GM19328 (cell line): Measurements from ENCODE around the gene CSNK2A1.

Source experiments
- ATAC-seq: cut with Tn5 transposase; IDR thresholded peaks from one replicate; pipeline ENCODE4 v1.9.1; 2021; ENCODE audit warnings: mild to moderate bottlenecking, moderate library complexity; ENCODE audit not compliant: unreplicated experiment

Gene CSNK2A1

DNA sequence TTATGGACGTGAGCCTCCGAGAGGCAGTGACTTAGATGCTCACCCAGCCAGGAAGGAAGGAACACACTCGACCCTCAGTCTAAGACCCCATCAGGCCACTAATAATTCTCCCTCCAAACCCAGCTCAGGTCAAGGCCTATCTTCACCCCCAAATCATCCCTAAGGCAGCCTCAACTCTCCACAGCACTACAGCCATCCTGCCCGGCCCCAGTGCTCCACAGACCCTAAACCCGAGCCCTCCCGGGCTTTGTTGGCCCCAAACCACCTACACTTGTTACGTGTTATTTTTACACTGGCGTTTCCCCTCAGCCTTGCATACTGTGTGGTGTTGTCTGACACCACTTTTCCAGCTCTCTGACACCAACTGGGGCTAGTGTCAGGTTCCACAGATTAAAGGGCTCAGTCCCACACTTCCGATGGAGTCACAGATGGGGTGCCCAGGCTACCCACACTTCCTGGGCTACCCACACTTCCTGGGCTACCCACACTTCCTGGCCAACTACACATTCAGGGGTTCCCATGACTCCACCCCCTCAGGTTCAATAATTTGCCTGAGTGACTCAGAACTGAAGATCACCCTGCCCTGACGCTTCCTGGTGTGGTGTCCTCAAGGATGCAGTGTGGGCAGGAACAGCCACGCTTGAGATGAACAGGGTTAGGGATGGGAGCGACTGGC lies 110.2 kb downstream of the CSNK2A1 start:
- ATAC-seq = peak; percentile 75

DNA sequence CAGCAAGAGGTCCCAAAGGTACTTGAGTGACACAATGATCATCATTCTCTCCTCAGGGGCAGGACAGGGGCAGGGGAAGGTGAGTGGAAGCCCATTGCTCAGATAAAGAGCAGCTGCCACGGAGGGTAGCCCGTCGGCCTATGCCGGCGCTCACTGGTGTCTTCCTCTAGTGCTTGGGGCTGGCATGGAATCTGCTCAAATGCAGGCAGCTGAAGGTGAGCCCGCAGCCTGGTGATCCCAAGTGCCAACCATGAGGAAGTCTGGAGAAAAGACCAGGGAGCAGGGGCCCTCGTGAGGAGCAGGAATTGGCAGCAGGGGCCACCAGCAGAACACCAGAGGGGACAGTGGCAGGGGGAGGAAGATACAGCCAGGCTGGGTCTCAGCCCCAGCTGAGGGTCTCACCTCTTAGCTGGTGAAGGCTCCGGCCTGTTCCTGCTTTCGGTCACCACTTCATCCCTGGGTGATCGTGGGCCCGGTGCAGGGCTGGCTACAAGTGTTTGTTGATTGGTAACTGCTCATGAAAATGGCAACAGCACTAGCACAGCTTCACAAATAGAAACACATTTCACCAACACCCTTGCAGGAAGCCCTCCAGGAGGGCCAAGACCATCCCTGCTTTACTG lies 110.8 kb downstream of the CSNK2A1 start:
- no peak for ATAC-seq

DNA sequence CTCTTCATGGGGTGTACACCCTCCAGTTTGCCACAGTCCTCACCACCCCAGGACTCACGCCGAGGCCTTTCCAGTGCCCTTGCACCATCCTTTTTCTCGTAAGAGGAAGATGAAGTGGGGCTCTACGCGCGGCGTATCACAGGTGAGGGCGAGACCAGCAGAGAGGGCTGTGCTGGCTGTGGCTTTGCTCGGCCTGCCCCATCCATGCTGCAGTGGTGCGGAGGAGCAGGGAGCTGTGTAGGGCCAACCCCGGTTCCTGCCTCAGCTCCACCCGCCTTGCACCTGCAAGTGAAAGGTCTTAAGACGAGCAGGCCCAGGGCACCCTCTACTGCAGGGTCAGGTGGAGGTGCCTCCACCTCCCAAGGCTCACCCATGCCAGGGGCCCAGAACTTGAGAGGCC lies 111.4 kb downstream of the CSNK2A1 start:
- ATAC-seq = no peak

DNA sequence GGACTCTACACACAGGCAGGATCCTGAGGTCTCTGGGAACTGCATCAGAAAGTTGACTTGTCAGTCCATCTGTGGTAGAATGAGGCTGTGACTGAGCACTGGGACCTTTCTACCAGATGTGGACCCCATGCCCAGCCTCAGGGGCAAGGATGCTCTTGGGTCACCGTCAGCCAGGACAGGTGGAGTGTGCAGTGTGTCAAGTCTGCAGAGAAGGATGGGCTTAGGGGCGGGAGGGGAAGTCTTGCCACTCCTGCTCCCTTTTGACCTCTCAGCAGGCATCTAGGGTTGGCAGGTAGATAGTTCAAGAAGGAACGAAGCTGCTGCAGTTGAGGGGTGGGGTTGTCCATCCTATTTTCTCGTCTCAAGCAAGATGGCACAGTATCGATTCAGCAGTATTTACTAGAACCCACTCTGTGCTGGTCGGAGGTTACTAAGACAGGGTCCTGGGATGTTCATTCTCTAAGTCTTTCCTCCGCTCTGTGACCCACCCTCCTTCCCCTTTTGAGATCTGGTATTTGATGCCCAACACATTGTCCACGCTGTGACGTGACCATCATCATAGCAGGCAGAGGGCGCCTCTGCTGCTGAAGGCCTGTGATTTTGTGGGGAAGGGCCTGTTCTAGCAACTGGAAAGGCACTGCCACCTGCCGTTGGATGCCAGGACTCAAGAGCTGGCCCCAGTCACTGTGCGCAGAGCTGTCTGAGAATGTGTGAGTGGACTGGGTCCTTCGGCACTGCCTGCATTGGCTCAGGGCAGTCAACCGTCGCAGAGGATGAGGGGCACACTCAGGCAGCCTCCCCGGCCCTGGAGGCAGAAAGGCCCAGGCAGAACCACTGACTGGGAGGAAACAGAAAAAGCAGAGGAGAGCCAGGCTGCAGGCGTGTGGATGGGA lies 112.3 kb downstream of the CSNK2A1 start:
- ATAC-seq = no peak

DNA sequence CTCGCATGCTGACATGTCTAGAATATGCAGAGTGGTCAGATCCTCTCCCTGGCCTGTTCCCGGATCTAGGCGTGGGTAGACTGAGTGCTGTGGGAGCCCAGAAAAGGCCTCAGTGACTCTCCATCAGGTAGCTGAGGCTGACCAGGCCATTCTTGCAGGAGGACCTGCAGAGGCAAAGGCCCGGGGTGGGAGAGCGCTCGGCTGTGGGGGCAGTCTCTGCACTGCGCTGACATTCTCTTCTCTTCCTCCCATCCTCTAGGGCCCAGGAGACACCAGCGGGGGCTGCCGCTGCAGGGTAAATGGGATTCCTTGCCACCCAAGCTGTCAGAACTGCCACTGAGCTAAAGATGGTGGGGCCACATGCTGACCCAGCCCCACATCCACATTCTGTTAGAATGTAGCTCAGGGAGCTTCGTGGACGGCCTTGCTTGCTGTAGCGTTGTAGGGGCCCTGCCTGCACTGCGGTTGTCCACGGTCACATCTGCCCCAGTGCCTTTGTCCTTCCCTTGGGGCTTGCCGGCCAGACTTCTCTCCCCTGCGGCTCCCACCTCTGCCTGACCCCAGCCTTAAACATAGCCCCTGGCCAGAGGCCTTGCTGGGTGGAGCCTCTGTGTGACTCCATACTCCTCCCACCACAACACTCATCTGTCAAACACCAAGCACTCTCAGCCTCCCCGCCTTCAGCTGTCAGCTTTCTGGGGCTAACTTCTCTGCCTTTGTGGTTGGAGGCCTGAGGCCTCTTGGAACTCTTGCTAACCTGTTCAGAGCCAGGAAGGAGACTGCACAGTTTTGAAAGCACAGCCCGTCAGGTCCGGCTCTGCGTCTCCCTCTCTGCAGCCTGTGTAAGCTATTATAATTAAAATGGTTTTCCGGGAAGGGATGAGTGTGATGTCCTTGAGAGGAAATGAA lies 113.2 kb downstream of the CSNK2A1 start:
- no peak for ATAC-seq

DNA sequence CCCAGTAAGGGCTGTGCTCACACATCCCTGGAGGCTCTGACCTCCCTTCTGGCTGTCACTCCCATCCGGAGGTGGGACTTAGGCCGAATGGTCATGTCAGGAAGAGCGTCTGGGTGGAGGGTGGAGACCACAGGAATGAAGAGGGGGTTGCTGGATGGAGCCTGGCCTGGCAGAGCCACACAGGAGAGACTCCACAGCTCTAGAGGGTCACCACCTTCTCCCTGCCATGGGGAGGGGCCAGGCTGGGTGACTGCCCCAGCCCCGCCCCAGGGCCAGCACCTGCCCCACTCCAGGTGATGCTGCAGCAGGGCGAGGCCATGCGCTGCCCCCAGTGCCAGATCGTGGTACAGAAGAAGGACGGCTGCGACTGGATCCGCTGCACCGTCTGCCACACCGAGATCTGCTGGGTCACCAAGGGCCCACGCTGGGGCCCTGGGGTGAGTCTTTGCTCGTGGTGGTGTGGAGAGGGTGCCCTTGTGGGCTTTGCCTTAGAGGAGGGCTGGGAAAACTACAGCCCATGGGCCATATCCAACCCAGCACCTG lies 114.9 kb downstream of the CSNK2A1 start:
- no peak for ATAC-seq

DNA sequence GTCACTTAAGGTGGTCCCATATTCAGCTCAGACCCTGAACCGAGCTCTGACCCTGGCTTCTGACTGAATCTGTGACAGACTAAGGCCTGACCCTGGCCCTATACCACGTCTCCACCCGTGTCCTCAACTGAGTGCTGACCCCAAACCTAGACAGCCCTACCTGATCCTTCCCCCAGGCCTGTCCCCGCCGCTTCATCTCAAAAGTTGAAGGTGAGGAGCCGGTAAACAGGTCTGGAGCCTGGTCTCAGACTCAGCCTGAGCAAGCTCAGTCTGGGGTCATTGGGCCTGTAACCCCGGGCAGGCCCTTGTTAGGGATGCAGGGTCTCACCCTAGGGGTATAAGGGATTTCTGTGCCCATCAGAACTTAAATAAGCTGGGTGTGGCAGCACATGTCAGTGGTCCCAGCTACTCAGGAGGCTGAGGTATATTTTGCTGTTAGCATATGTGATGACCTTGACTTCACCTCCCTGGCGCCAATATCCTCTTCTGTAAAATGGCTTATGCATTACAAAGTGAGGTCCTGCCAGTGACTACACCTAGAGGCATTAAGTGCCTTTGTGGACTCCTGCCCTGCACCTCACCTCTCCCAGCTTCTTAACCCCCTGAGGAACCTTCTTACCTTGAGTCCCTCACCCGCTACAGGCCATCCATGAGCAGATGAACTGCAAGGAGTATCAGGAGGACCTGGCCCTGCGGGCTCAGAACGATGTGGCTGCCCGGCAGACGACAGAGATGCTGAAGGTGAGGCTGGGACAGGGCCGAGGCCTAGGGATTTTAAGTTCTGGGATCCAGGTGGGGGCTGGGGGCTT lies 115.5 kb downstream of the CSNK2A1 start:
- no peak for ATAC-seq

DNA sequence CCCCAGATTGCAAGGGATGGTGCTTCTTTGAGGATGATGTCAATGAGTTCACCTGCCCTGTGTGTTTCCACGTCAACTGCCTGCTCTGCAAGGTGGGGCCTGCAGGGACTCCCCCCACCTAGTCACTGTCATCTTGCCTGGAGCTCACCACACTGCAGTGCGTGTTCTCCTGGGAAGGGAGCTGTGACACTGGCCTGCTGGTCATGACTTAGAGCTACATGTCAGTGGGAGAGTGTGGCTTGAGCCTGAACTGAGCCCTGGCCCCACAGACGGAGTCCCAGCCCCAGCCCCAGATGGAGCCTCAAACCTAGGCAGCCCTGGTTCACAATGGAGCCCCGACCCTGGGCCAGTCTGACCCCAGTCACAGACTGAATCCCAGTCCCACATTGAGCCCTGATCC lies 116.2 kb downstream of the CSNK2A1 start:
- no peak for ATAC-seq

DNA sequence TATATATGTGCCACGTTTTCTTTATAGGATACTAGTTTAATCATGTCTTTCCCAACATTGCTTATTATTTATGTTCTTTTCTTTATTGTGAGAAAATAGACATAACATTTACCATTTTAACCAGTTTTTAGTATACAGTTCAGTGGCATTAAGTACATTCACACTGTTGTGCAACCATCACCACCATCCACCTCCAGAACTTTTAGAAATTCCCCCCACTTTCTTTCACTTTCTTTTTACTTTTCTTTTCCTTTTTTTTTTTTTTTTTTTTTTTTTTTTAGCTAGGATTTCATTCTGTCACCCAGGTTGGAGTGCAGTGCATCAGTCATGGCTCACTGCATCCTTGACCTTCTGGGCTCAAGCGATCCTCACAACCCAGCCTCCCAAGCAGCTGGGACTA lies 117.0 kb downstream of the CSNK2A1 start:
- ATAC-seq = no peak
